ENCODE measurements around the gene CENPM. TPM values are rescaled to one million over a fixed set of nuclear protein-coding genes. Genes with fewer than 3 reads are reported as not detected.

The CENPM gene
- total RNA-seq, 2 experiments from 2014 or later, result 7.6 to 8.4 TPM

DNA sequence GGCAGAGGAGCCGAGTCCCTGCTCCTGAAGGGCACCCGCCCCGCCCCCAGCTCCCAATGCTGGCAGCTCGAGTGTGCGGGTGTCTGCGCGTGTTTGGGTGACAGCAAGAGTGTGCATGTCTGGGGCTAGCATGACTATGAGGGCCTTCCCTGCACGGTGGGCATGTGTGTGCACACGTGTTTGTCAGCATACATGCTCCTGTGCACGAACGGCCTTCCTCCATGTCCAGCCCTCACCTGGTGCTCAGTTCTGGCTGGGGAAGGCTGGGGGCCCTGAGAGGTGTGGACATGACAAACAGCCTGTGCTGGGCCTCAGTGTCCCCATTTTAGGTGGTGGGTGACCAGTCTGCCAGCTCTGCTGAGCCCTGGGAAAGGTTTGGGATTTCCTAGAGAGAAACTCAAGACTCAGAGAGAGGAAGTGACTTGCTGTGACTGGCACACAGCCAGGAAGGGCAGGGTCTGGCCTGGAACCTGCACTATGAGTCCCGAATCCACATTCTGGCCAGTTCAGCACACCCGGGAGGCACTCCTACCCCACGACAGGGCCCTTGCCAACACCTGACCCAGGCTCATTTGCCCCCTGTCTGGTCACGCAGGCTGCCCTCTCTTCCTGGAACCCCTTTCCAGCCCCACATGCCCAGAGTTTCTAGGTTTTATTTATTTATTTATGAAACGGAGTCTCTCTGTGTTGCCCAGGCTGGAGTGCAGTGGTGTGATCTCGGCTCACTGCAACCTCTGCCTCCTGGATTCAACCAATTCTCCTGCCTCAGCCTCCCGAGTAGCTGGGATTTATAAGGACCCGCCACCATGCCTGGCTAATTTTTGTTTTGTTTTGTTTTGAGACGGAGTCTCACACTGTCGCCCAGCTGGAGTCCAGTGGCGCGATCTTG is 28.8 kb downstream of the CENPM start:
- no peak overlapping the region for H3K27ac ChIP-seq (ENCODE audit: low read depth in 1 of 2, low read length in 2 of 2)
- no peak overlapping the region for H3K4me3 ChIP-seq (ENCODE audit: low read length)
- ChIA-PET CTCF (interaction anchor here (1.2 to 2.2 kb wide), 2 partner anchors 8 to 33 kb away, joined by 3 to 8 read pairs; partner anchors contain the start of gene TNFRSF13C), POLR2A (no interaction called here)
- ATAC-seq (ENCODE audit: poor library complexity), result no peak
- no peak overlapping the region for H3K27ac Mint-ChIP-seq
- TF ChIP-seq, protein P1, sequence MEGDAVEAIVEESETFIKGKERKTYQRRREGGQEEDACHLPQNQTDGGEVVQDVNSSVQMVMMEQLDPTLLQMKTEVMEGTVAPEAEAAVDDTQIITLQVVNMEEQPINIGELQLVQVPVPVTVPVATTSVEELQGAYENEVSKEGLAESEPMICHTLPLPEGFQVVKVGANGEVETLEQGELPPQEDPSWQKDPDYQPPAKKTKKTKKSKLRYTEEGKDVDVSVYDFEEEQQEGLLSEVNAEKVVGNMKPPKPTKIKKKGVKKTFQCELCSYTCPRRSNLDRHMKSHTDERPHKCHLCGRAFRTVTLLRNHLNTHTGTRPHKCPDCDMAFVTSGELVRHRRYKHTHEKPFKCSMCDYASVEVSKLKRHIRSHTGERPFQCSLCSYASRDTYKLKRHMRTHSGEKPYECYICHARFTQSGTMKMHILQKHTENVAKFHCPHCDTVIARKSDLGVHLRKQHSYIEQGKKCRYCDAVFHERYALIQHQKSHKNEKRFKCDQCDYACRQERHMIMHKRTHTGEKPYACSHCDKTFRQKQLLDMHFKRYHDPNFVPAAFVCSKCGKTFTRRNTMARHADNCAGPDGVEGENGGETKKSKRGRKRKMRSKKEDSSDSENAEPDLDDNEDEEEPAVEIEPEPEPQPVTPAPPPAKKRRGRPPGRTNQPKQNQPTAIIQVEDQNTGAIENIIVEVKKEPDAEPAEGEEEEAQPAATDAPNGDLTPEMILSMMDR (IDR thresholded peaks at IDR 0.05), result no peak
- no peaks in the 10 kb centered on the region for H3K36me3 ChIP-seq (ENCODE audit: insufficient read depth, low read length)
- DNase-seq, result peak in 3 of 14 experiments; percentile 50 to 70 (median 69)
- H3K4me3 Mint-ChIP-seq, result peak overlapping the region; percentile 83
- peaks cover 0 to 8% of the 10 kb centered on the region in 2 experiments for H3K9me3 ChIP-seq (ENCODE audit: control insufficient read depth in 1 of 2, insufficient read depth in 1 of 2, low read length in 2 of 2)
- H3K36me3 Mint-ChIP-seq (ENCODE audit: low read depth), result no peaks in the 10 kb centered on the region
- peaks cover 26% of the 10 kb centered on the region for H3K27me3 Mint-ChIP-seq
- intact Hi-C loops (cut with DNase I, micrococcal nuclease), result no loop called here
- H3K27me3 ChIP-seq (ENCODE audit: control insufficient read depth in 1 of 2, insufficient read depth in 2 of 2, low read length in 2 of 2), result peaks cover 18 to 23% of the 10 kb centered on the region in 2 experiments
- peaks cover 40% of the 10 kb centered on the region for H3K4me1 ChIP-seq (ENCODE audit: insufficient read depth, low read length)
- H3K9me3 Mint-ChIP-seq, result no peaks in the 10 kb centered on the region
- peaks cover 16% of the 10 kb centered on the region for H3K4me1 Mint-ChIP-seq (ENCODE audit: low read depth)

- Histone ChIP-seq H3K36me3 (ENCODE audit: insufficient read depth, low read length) (no peaks in the 10 kb centered on the region), H3K9me3 (ENCODE audit: control insufficient read depth in 1 of 2, insufficient read depth in 1 of 2, low read length in 2 of 2) (peaks cover 0 to 15% of the 10 kb centered on the region in 2 experiments), H3K27ac (ENCODE audit: low read depth in 1 of 2, low read length in 2 of 2) (no peak overlapping the region), H3K27me3 (ENCODE audit: control insufficient read depth in 1 of 2, insufficient read depth in 2 of 2, low read length in 2 of 2) (peaks cover 25 to 30% of the 10 kb centered on the region in 2 experiments), H3K4me3 (ENCODE audit: low read length) (no peak overlapping the region), H3K4me1 (ENCODE audit: insufficient read depth, low read length) (peaks cover 40% of the 10 kb centered on the region)
- H3K36me3 Mint-ChIP-seq (ENCODE audit: low read depth), result no peaks in the 10 kb centered on the region
- H3K4me1 Mint-ChIP-seq (ENCODE audit: low read depth), result peaks cover 16% of the 10 kb centered on the region
- ATAC-seq (ENCODE audit: poor library complexity), result no peak
- peak overlapping the region; percentile 25 for H3K4me3 Mint-ChIP-seq
- H3K9me3 Mint-ChIP-seq, result no peaks in the 10 kb centered on the region
- DNase-seq, result no peak
- intact Hi-C loops (cut with DNase I, micrococcal nuclease), result no loop called here
- TF ChIP-seq, protein P1 (IDR thresholded peaks at IDR 0.05), result no peak
- H3K27me3 Mint-ChIP-seq, result peaks cover 33% of the 10 kb centered on the region
- CTCF ChIA-PET, result interaction anchor here (1.2 to 2.2 kb wide), 2 partner anchors 9 to 32 kb away, joined by 3 to 8 read pairs; partner anchors contain the start of gene TNFRSF13C
- POLR2A ChIA-PET, result no interaction called here
- H3K27ac Mint-ChIP-seq, result no peak overlapping the region
Measured at GRCh38 chr22:41917375-41917902, 29.5 kb downstream of the CENPM start.

DNA sequence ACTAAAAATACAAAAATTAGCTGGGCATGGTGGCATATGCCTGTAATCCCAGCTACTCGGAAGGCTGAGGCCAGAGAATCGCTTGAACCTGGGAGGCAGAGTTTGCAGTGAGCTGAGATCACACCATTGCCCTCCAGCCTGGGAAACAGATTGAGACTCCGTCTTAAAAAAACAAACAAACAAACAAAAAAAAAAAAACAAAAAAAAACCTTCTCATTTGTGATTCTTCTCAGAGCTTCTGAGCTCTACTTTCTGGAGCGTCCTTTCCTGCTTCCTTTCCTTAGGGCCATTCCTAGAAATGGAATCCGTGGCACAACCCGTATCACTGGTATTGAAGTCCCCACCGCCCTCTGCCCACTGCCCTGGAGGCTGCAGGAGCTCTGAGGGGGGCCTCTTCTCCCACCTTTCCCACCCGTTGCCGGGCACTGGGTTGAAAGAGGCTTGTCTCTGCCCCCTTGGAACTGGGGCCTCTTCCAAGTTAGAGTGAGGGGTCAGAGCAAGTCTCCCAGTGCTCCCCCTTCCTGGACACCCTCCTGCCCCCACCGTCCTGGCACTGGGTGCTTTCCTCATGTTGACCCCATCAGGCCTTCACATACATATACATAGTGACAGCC is 30.1 kb downstream of the CENPM start:
- ChIA-PET CTCF (interaction anchor here (1.2 to 2.2 kb wide), 2 partner anchors 9 to 31 kb away, joined by 3 to 8 read pairs; partner anchors contain the start of gene TNFRSF13C), POLR2A (no interaction called here)
- H3K27ac Mint-ChIP-seq, result no peak overlapping the region
- Histone ChIP-seq H3K9me3 (ENCODE audit: control insufficient read depth in 1 of 2, insufficient read depth in 1 of 2, low read length in 2 of 2) (peaks cover 0 to 20% of the 10 kb centered on the region in 2 experiments), H3K27me3 (ENCODE audit: control insufficient read depth in 1 of 2, insufficient read depth in 2 of 2, low read length in 2 of 2) (peaks cover 31 to 36% of the 10 kb centered on the region in 2 experiments), H3K27ac (ENCODE audit: low read depth in 1 of 2, low read length in 2 of 2) (no peak overlapping the region), H3K36me3 (ENCODE audit: insufficient read depth, low read length) (no peaks in the 10 kb centered on the region), H3K4me1 (ENCODE audit: insufficient read depth, low read length) (peaks cover 40% of the 10 kb centered on the region), H3K4me3 (ENCODE audit: low read length) (no peak overlapping the region)
- H3K27me3 Mint-ChIP-seq, result peaks cover 39% of the 10 kb centered on the region
- ATAC-seq (ENCODE audit: poor library complexity) (no peak), DNase-seq (no peak)
- peaks cover 16% of the 10 kb centered on the region for H3K4me1 Mint-ChIP-seq (ENCODE audit: low read depth)
- H3K4me3 Mint-ChIP-seq, result peak overlapping the region; percentile 66
- intact Hi-C loops (cut with DNase I, micrococcal nuclease), result no loop called here
- no peaks in the 10 kb centered on the region for H3K9me3 Mint-ChIP-seq
- H3K36me3 Mint-ChIP-seq (ENCODE audit: low read depth), result no peaks in the 10 kb centered on the region
- TF ChIP-seq, protein P1 (IDR thresholded peaks at IDR 0.05), result no peak

Data from CD4-positive, alpha-beta T cell (primary cell).